Islet precursor cell (in vitro differentiated cells): ENCODE data around the gene TBC1D9B.
"Not testable (repeated sequence)": the region's sequence is repeated elsewhere in the genome, so short reads cannot be mapped to it uniquely, and the experiment has no call there.

Experiments
- DNase-seq: peaks from one replicate; pipeline ENCODE4 v3.0.0-alpha.2; 2018

Gene TBC1D9B

DNA sequence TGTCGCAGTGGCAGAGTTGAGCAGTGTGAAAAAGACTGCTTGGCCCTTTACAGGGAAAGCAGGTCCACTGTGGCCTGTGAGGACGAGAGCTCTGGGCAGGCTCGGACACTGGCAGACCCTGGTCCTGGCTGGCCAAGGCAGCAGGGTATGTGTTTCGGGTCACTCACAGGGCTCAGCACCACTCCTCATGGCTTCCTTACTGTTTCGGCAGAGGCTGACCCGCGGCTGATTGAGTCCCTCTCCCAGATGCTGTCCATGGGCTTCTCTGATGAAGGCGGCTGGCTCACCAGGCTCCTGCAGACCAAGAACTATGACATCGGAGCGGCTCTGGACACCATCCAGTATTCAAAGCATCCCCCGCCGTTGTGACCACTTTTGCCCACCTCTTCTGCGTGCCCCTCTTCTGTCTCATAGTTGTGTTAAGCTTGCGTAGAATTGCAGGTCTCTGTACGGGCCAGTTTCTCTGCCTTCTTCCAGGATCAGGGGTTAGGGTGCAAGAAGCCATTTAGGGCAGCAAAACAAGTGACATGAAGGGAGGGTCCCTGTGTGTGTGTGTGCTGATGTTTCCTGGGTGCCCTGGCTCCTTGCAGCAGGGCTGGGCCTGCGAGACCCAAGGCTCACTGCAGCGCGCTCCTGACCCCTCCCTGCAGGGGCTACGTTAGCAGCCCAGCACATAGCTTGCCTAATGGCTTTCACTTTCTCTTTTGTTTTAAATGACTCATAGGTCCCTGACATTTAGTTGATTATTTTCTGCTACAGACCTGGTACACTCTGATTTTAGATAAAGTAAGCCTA lies 71.3 kb downstream of the TBC1D9B start:
- DNase-seq = peak; percentile 58

DNA sequence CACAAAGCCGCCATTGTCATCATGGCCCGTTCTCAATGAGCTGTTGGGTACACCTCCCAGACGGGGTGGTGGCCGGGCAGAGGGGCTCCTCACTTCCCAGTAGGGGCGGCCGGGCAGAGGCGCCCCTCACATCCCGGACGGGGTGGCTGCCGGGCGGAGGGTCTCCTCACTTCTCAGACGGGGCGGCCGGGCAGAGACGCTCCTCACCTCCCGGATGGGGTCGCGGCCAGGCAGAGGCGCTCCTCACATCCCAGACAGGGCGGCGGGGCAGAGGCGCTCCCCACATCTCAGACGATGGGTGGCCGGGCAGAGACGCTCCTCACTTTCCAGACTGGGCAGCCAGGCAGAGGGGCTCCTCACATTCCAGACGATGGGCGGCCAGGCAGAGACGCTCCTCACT lies 72.8 kb downstream of the TBC1D9B start:
- DNase-seq = not testable (repeated sequence)

DNA sequence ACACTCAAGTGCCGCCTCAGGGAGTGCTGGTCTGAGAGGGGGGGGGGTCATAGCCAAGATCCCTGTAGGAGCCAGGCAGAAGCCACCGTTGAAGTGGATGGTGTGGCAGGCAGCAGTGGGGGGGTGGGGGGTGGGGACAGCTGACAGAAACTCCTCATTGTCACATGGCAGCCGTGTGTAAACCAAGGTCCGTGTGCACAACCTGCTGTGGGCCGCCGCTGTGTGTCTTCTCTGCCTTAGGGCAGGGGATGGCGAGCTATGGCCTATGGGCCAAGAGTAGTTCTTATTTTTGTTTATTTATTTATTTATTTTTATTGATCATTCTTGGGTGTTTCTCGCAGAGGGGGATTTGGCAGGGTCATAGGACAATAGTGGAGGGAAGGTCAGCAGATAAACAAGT lies 73.6 kb downstream of the TBC1D9B start:
- no peak for DNase-seq

DNA sequence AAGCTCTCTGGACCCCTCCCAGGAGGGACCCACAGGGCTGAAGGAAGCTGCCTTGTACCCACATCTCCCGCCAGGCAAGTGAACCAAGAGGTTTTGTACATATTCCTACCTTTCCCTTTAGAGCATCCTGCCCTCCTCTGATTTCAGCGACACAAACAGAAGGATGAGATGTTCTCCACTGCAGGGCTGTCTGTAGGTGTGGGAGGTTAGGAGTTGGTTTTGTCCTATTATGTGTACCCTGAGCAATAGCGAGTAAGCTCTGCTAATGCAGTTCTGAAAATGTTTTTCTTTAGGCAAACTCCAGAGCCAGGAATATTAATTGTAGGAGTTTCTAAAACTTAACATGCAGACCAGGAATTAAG lies 74.0 kb downstream of the TBC1D9B start:
- DNase-seq = no peak

DNA sequence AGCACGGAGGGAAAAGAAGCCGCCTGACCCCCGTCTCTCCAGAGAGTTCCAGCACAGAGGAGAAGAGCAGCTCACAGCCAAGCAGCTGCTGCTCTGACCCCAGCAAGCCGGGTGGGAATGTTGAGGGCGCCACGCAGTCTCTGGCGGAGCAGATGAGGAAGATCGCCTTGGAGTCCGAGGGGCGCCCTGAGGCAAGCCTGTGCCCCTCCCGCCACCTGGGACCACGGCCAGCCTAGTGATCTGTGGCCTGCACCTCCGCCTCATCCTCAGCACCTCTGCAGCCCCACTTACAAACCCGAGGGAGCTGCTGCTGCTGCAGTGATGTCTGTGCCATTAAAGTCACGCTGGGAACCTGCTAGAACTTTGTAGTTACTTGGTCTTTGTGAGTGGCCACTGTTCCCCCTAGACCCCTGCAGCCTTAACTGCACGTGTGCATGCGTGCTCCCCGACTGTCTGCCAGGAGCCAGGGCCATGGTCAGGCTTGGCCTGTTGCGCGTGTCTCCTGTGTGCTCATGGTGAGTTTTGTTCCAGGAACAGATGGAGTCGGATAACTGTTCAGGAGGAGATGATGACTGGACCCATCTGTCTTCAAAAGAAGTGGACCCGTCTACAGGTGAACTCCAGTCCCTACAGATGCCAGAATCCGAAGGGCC lies 74.5 kb downstream of the TBC1D9B start:
- no peak for DNase-seq

DNA sequence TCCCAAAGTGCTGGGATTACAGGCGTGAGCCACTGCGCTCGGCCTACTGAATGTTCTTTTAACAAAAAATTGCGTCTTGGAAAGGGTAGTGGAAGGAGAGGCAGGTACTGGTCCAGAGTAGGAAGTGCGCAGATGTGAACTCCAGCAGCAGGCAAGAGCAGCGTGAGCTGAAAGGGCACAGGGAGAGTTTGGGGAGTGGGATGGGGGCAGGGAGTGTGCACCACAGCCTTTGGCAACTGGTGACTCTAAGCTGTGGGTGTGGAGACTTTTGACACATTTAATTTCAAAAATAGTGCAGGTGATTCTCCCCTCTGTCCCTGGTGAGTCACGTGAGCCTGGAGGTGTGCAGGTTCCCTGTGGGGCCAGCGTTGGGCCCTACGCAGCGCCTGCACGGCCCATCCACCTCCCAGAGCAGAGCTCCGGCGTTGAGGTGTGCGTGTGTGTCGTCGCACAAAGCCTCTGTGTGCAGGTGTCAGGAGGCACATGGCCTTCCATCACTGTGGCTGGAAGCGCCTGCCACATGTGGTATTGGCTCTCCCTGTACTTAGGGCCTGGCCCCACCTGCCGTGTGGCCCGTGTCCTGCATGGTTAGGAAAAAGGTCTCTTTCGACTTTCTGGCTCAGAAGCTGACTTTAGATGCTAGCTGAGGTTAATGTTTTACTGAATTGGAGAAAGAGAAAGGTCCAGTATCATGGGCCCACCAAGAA lies 75.5 kb downstream of the TBC1D9B start:
- DNase-seq = no peak

DNA sequence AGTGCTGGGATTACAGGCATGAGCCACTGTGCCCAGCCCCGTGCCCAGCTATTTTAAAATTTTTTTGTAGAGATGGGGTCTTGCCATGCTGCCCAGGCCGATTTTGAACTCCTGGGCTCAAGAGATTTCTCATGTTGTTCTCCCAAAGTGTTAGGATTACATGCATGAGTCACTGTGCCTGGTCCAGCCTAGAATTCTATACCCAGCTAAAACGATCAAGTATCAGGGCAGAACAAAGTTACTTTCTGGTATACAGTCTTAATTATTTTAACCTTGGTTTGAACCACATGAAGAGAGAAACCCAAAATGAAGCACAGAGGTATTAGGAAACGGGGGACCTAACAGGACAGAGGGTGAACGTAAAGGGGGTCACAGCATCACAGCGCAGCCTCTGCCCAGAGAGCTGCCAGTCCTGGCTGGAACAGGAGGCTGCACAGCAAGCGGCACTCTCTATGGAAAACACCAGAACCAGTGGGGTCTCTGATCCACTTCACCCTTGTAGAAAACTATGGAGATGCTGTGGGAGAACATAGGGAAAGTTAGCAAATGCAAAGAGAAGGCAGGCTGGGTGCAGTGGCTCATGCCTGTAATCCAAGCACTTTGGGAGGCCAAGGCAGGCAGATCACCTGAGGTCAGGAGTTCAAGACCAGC lies 76.8 kb downstream of the TBC1D9B start:
- no peak for DNase-seq

DNA sequence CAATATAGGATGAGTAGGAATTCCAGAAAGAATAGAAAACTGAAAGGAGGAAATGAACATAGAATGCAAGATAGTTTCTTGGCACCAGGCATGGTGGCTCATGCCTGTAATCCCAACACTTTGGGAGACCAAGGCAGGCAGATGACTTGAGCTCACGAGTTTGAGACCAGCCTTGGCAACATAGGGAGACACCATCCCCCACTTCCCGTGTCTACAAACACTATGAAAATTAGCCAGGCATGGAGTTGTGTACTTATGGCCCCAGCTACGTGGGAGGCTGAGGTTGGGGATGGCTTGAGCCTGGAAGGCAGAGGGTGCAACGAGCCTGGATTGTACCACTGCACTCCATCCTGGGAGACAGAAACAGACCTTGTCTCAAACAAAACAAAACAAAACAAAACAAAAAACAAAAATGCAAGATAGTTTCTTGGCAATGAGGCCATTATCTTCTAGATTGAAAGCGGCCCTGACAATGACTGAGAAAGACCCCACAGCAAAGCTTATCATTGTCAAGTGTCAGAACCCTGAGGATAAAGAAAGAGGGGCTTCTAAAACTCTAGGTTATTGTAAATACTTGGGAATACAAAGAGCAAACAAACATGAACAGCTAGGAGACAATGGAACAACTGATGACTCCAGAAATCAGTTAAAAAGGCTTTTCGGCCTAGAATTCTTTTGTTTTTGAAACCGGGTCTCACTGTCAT lies 77.8 kb downstream of the TBC1D9B start:
- DNase-seq = no peak

DNA sequence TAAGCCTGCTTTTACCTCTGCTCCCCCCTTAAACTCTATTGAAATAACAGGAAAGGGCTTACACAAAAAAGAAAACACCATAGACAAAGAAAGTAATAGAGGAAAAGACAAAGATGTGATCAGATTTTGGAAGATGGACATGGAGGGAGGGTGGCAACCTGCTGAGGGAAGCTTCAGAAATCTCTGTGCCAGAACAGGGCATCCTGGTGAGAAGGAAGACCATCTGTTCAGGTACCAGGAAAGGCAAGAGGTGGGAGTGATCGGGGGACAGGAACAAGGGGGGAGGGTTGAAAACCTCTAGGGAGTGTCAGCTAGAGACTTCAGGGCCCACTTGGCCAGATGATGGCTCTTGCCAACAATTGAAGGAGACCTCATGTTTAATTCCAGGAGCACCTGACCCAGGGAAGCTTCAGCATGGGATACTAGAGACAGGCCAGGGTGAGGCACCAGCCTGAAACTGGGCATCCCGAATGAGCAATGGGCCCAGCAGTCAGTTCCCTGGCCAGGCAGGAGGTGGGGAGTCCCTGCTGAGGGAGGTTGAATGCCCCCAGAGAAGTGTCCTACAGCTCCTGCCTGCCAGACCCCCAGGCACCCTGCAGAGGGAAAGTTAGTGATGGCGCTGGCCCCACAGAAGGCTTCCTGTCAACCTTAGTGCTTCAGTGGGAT lies 78.8 kb downstream of the TBC1D9B start:
- no peak for DNase-seq

DNA sequence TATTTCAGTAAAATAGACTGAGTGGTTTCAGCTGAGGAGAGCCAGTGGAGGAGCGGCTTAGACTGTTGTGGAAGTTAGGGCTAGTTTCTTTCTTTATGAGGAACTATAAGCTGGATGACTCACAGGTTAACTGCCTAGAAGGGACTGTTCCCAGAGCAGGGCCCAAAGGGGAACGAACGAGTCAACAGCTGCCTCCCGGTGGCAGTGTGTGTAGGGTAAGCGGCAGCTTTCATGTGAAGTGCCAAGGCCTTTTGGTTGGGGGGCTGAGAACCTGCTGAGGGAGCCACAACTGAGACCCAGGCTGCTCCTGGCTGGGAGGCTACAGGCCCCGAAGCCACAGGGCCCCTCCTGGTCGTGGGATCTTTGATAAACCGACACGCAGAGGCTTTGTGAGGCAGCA lies 80.0 kb downstream of the TBC1D9B start:
- peak; percentile 83 for DNase-seq

DNA sequence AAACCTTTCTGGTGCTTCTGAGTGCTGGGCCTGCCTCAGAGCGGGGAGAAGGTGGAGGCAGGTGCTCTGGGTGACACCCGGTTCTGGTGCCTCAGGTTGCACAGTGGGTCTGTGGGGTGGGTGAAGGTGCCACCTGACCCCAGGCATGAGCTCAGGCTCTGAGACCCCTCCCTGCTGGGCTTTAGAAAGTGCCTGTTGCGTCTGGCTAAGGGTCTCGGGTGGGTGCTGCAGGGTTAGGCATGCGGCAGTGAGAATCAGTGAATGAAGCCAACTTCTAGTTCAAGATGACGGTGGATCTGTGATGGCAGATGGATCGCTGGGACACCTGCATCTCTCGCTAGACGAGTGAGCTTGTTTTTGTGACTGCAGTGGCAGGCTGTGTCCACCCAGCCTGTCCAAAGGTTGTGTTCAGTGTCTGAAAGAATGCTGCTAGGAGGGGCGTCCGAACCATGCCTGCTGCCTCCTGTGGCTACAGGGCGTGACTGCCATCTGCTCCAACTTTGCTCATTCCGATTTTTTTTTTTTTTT lies 82.0 kb downstream of the TBC1D9B start:
- DNase-seq = peak; percentile 58

DNA sequence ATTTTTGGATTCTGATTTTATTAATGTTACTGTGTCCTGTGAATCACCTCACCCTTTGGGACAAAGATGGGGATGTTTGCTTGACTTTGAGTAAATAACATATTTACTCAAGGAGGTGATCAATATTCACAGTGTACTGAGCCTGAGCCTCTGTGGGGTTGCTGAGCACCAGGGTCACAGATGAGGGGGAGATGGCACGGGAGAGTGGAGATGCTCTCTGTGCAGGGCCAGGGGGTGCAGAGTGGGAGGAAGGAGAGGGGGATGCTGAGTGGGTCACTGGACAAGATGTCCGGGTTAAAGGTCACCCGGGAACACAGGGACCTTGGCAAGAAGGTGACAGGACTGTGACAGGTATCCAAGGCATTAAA lies 83.0 kb downstream of the TBC1D9B start:
- DNase-seq = no peak

DNA sequence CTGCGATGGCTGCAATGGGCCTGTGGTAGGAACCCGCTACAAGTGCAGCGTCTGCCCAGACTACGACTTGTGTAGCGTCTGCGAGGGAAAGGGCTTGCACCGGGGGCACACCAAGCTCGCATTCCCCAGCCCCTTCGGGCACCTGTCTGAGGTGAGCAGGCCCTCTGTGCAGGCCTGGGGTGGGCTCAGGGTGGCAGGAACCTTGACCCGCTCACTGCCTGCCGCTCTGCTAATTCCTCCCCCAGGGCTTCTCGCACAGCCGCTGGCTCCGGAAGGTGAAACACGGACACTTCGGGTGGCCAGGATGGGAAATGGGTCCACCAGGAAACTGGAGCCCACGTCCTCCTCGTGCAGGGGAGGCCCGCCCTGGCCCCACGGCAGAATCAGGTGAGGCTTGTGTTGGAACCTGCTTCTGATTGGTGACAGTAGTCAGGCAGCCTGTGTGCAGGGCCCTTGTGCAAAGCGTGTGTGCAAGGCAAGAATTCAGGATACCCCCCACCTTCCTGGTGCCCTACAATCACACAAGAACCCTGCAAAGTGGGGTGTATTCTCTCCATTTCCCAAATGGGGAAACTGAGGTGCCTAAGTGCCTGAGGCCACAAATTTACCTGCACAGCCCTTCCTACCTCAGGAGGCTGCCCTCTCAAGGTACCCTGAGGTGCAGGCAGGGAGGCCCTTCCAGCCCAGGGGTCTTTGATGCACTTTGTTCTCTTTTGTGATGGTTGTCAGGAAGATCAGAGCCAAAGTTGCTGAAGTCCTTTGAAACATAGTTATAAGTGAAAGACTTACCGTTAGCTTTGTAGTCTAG lies 83.6 kb downstream of the TBC1D9B start:
- no peak for DNase-seq

DNA sequence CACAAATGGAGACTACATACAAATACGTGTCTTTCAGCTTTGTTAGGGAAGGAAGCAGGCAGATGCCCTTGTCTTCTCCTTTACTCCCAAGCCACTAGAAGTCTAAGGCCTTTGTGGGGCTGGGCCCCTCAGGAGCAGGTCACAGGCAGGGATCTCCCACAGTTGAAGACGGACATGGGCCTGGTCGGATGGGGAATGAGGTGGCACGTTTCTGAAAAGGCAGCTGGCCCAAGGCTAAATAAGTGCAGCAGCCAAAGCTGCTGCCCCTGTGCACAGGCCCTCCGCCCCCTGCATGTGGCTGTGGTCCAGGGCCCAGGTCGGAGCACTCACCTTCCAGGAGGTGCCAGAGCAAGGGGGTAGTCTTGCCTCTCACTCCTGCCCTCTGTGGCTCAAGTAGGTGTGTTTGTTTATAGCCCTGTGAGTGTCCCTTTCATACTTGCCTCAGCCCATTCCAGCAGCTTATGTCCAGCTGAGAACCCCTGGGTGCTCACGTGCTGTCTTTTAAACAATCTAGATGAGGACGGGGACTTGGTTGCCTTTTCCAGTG lies 85.2 kb downstream of the TBC1D9B start:
- DNase-seq = no peak

DNA sequence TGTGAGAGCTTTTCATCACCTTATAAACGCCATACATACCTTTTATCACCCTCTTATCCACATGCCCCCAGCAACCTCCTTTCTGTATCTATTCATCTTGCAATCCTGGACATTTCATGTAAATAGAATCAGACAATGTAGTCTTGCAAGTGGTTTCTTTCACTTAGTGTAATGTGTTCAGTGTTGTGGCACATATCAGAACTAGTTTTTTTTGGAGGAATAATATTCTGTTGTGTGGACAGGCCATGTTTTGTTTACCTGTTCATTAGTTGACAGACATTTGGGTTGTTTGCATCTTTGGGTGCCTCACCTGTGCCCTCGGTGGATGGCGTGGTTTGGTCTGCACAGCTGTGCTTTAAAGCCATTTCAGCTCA lies 85.7 kb downstream of the TBC1D9B start:
- DNase-seq = no peak

DNA sequence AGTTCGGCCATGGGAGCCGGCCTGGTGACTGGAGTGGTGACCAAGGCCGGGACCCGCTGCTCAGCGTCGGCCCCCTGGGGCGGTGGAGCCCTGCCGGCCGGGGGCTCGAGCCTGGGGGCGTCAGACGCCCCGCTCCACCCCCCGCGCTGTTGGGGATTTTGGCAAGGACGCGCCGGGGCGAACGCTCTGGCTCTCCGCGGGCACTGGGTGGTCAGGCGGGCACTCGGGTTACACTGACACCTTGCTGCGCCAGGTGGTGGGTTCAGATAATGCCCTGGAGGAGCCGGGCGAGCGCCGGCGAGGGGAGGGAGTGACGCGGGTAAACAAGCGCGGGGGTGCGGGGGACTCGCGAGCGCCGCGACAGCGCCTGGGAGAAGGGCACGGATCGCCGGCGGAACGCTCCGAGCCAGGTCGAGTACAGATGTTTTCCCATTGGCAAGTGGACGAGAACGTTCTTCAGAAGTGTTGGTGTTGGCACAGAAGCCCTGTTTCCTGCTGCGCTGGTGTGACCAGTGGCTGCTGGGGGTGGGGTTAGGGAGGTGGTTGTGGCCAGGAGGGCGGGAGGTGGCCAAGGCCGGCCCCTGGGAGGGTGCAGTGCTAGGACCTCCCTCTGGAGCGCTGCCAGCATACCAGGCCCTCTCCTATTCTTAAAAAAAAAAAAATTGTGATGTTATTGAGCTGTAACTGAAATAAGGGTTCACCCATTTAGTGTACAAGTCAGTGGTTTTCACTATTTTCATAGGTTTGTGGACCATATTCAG lies 86.2 kb downstream of the TBC1D9B start:
- peak; percentile 94 for DNase-seq

DNA sequence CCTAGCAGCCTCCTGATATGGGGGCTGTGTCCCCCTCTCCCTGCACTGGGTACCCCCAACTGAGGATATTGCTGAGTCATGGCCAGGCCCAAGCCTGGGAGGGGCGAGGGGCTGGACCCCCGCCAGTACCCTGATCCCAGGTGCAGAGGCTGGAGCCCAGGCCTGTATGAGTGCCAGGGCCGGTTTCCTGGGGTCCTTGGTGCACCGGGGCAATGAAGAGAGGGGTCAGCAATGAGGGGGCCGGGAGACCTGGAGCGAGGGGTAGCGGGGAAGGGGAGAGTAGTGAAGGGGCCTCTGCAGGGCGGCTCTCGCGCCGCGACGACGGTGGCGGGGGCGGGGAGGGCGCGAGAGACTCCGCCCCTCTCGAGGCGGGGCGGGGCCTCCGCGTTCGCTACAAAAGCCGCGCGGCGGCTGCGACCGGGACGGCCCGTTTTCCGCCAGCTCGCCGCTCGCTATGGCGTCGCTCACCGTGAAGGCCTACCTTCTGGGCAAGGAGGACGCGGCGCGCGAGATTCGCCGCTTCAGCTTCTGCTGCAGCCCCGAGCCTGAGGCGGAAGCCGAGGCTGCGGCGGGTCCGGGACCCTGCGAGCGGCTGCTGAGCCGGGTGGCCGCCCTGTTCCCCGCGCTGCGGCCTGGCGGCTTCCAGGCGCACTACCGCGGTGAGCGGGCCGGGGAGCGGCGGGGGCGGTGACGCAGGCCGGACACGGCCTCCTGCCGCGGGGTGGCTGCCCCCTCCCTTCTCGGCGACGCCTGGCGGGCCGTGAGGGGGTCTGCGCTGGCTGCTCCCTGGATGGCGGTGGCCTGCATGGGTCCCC lies 87.0 kb downstream of the TBC1D9B start, which contains the start of gene SQSTM1:
TSS of gene SQSTM1 (plus strand) at position 423 of the 815 bp plus-strand sequence. CDS start at position 455, 32 bp downstream.
- peak; percentile 83 for DNase-seq

DNA sequence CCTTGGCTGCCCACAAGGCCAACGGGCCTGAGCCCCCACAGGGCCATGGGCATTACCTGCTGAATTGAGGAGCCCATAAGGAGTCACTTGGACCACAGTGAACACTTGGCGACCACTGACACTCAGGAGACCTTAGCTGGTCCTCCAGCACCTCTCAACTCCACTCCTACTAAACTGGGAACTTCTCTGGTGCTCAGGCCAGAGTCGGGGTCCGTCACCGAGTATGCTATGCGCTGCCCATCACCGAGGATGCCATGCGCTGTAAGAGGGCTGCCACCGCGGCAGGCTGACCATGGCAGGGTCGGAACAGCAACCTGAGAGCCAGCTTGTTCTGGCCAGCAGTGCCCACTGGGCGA lies 87.6 kb downstream of the TBC1D9B start:
- DNase-seq = no peak
